Memory B cell (primary cell): Measurements from ENCODE around the gene ATP12A.
"Not testable (repeated sequence)": the region's sequence is repeated elsewhere in the genome, so short reads cannot be mapped to it uniquely, and the experiment has no call there.

Source experiments
- ATAC-seq: fragments of 150-1000 bp; cut with Tn5 transposase; 2 replicates; pipeline ENCODE4 v1.10.0; 2021; ENCODE audit warnings: low read depth, mild to moderate bottlenecking, moderate library complexity
- DNase-seq, 2 donors: peaks; one replicate each; pipeline ENCODE4 v3.0.0; 2022; ENCODE audit warnings: low spot score in 2 of 2
- H3K27ac Mint-ChIP-seq: one replicate; pipeline ENCODE4 v1.8.0; 2022; ENCODE audit warnings: mild to moderate bottlenecking, moderate library complexity, mixed read lengths
- H3K27me3 Mint-ChIP-seq: one replicate; pipeline ENCODE4 v1.8.0; 2022; ENCODE audit warnings: mixed read lengths
- H3K36me3 Mint-ChIP-seq: one replicate; pipeline ENCODE4 v1.8.0; 2022; ENCODE audit warnings: mild to moderate bottlenecking, mixed read lengths
- H3K4me1 Mint-ChIP-seq: one replicate; pipeline ENCODE4 v1.8.0; 2022; ENCODE audit warnings: mixed read lengths
- H3K4me3 Mint-ChIP-seq: one replicate; pipeline ENCODE4 v1.8.0; 2022; ENCODE audit warnings: mild to moderate bottlenecking, moderate library complexity, mixed read lengths
- H3K9me3 Mint-ChIP-seq: one replicate; pipeline ENCODE4 v1.8.0; 2022; ENCODE audit warnings: mixed read lengths

The ATP12A gene

GRCh38 chr13:24717217-24717616 lies 37.0 kb downstream of the ATP12A start:
- Mint-ChIP-seq H3K27ac (no peak overlapping the region), H3K36me3 (peaks cover 2% of the 10 kb centered on the region), H3K4me3 (no peak overlapping the region), H3K27me3 (peaks cover 7% of the 10 kb centered on the region), H3K9me3 (no peaks in the 10 kb centered on the region), H3K4me1 (no peaks in the 10 kb centered on the region)
- no peak for DNase-seq
- no peak for ATAC-seq

- no peak overlapping the region for H3K4me3 Mint-ChIP-seq
- H3K27me3 Mint-ChIP-seq, result peaks cover 7% of the 10 kb centered on the region
- no peak for DNase-seq
- H3K9me3 Mint-ChIP-seq, result no peaks in the 10 kb centered on the region
- H3K36me3 Mint-ChIP-seq, result peaks cover 2% of the 10 kb centered on the region
- ATAC-seq, result no peak
- no peak overlapping the region for H3K27ac Mint-ChIP-seq
- no peaks in the 10 kb centered on the region for H3K4me1 Mint-ChIP-seq
Measured at GRCh38 chr13:24718192-24718965, 38.2 kb downstream of the ATP12A start.

DNA sequence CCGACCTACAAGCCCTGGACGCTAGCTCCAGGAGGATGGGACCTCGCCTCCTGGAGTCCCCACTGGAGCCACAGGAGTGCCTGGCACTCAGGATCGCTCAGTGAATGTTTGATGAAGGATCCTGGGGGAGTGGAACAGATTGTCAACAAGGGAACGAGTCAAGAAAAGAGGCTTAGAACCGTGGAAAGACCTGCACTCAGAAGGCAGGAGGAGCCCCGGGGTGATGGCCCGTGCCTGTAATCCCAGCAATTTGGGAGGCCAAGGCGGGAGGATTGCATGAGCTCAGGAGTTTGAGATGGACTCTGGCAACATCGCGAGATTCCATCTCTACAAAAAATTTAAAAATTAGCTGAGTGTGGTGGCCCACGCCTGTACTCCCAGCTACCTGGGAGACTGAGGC lies 38.9 kb downstream of the ATP12A start:
- Mint-ChIP-seq H3K4me1 (no peaks in the 10 kb centered on the region), H3K4me3 (no peak overlapping the region), H3K27ac (no peak overlapping the region), H3K36me3 (peaks cover 2% of the 10 kb centered on the region), H3K9me3 (no peaks in the 10 kb centered on the region), H3K27me3 (peaks cover 6% of the 10 kb centered on the region)
- DNase-seq, result no peak
- no peak for ATAC-seq

DNA sequence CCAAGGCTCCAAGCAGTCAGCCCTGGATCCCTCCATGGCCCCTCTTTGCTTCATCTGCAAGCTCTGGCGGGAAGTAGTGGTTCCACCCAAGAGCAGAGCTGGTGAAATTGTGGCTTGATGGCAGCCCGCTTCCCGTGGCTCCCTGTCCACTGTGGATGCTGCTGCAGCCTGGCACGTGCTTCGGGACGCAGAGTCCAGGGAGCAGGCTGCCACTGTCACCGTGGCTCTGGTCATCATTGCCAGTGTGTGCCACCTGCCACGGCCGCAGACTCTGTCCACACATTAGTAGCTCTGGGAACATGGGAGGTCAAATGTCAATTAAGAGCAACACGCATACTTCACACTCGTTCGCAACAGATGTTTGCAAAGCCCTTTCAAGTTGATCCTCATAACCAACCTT lies 43.0 kb downstream of the ATP12A start:
- H3K36me3 Mint-ChIP-seq, result no peaks in the 10 kb centered on the region
- H3K9me3 Mint-ChIP-seq, result no peaks in the 10 kb centered on the region
- no peak overlapping the region for H3K4me3 Mint-ChIP-seq
- DNase-seq (no peak), ATAC-seq (no peak)
- H3K4me1 Mint-ChIP-seq, result no peaks in the 10 kb centered on the region
- H3K27me3 Mint-ChIP-seq, result peaks cover 10% of the 10 kb centered on the region
- no peak overlapping the region for H3K27ac Mint-ChIP-seq

DNA sequence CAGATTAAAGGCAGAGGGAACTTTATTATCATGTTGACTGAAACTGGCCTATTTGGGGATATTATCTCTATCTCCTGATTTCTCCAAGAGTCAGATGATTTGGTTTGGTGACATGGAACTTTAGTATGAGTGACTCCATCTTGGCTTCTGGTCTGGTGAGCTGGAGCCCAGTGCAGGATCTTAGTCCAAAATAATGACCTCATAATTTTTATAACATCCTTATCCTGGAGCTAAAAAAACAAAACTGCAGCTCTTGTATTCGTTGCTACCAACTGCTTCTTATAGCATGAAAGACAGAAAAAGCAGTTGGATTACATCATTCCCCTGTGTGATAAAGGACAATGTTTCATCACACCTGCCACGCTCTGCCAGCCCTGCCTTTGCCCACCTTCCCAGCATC lies 44.5 kb downstream of the ATP12A start:
- Mint-ChIP-seq H3K4me1 (no peaks in the 10 kb centered on the region), H3K27ac (no peak overlapping the region), H3K9me3 (peaks cover 3% of the 10 kb centered on the region), H3K4me3 (no peak overlapping the region), H3K36me3 (no peaks in the 10 kb centered on the region), H3K27me3 (peaks cover 10% of the 10 kb centered on the region)
- no peak for ATAC-seq
- no peak for DNase-seq

GRCh38 chr13:24725379-24725778 lies 45.2 kb downstream of the ATP12A start:
- peaks cover 7% of the 10 kb centered on the region for H3K27me3 Mint-ChIP-seq
- no peak for DNase-seq
- H3K36me3 Mint-ChIP-seq, result no peaks in the 10 kb centered on the region
- ATAC-seq, result no peak
- H3K4me1 Mint-ChIP-seq, result peaks cover 3% of the 10 kb centered on the region
- H3K27ac Mint-ChIP-seq, result no peak overlapping the region
- peaks cover 5% of the 10 kb centered on the region for H3K9me3 Mint-ChIP-seq
- H3K4me3 Mint-ChIP-seq, result no peak overlapping the region

- no peak overlapping the region for H3K27ac Mint-ChIP-seq
- no peak overlapping the region for H3K4me3 Mint-ChIP-seq
- peaks cover 11% of the 10 kb centered on the region for H3K4me1 Mint-ChIP-seq
- peak; percentile 96 for ATAC-seq
- no peaks in the 10 kb centered on the region for H3K36me3 Mint-ChIP-seq
- H3K9me3 Mint-ChIP-seq, result peaks cover 14% of the 10 kb centered on the region
- peak; percentile 36 to 54 for DNase-seq
- peaks cover 7% of the 10 kb centered on the region for H3K27me3 Mint-ChIP-seq
Measured at GRCh38 chr13:24727731-24728601, 47.8 kb downstream of the ATP12A start.

DNA sequence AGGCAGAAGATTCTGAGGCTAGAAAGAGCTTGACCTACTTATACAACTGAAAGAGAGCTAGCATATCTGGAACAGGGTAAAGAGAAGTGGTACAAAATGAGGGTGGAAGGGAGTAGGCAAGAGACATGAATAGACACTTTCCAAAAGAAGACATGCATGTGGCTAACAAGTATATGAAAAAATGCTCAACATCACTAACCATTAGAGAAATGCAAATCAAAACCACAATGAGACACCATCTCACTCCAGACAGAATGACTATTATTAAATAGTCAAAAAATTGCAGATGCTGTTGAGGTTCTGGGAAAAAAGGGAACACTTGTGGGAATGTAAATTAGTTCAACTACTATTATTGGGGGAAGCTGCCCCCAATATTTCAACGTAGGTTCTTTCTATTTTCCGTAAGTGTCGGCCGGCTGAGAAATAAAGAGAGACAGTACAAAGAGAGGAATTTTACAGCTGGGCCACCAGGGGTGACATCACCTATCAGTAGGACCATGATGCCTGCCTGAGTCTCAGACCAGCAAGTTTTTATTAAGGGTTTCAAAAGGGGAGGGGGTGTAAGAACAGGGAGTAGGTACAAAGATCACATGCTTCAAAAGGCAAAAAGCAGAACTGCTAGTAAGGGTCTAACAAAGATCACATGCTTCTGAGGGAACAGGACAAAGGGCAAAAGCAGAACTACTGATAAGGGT lies 50.8 kb downstream of the ATP12A start:
- not testable (repeated sequence) for H3K4me3 Mint-ChIP-seq, H3K27ac Mint-ChIP-seq, H3K36me3 Mint-ChIP-seq, DNase-seq, H3K27me3 Mint-ChIP-seq
- peaks cover 11% of the 10 kb centered on the region for H3K4me1 Mint-ChIP-seq
- peaks cover 14% of the 10 kb centered on the region for H3K9me3 Mint-ChIP-seq
- ATAC-seq, result peak; percentile 40

GRCh38 chr13:24734950-24735349 lies 54.7 kb downstream of the ATP12A start:
- Mint-ChIP-seq H3K9me3 (peaks cover 10% of the 10 kb centered on the region), H3K4me3 (no peak overlapping the region), H3K36me3 (no peaks in the 10 kb centered on the region), H3K4me1 (peaks cover 11% of the 10 kb centered on the region), H3K27me3 (no peaks in the 10 kb centered on the region), H3K27ac (no peak overlapping the region)
- DNase-seq, result no peak
- no peak for ATAC-seq

DNA sequence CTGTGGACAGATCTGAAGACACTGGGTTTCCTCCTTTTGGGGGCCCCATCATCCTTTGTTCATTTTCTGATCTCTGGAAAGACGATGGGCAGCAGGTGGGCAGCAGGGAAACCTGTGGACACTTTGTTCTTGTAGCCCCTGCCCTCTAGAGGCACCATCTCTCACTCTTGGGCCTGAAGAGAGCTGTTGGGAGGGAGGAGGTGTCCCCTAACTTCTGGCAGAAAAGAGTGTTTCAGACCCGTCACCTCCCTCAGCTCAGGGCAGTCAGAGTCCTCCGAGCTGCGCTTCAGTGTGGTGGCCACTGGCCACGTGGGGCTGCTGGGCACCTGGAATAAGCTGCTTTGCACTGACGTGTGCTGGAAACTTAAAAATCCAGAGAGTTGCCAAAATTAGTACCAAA lies 56.8 kb downstream of the ATP12A start:
- no peaks in the 10 kb centered on the region for H3K36me3 Mint-ChIP-seq
- H3K4me3 Mint-ChIP-seq, result no peak overlapping the region
- H3K4me1 Mint-ChIP-seq, result no peaks in the 10 kb centered on the region
- peaks cover 3% of the 10 kb centered on the region for H3K9me3 Mint-ChIP-seq
- DNase-seq (no peak), ATAC-seq (no peak)
- H3K27ac Mint-ChIP-seq, result no peak overlapping the region
- H3K27me3 Mint-ChIP-seq, result no peaks in the 10 kb centered on the region

DNA sequence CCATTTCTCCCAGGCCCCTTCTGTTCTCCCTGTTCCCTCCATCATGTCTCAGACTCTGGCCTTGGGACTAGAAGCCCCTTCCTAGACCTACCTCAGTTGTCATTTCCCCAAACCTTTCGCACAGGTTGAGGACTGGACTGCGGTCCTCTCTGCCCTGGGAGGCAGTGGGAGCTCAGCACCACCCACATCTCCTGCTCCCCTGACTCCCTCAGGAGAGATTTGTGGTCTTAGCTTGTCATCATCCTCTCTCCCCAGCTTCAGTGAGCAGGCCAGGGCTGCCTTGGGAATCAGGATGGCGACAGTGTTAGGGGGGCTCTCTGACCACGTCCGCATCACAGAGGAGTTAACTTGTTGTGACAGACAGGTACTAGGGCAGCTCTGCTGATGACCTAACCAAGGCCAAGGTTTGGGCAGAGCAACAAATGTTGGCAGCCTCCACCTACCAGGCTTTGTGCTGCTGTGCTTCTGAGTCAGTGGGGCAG lies 58.2 kb downstream of the ATP12A start:
- Mint-ChIP-seq H3K27ac (no peak overlapping the region), H3K4me1 (no peaks in the 10 kb centered on the region), H3K9me3 (no peaks in the 10 kb centered on the region), H3K27me3 (no peaks in the 10 kb centered on the region), H3K36me3 (no peaks in the 10 kb centered on the region), H3K4me3 (no peak overlapping the region)
- ATAC-seq (no peak), DNase-seq (no peak)

- ATAC-seq, result no peak
- H3K27ac Mint-ChIP-seq, result no peak overlapping the region
- H3K4me3 Mint-ChIP-seq, result no peak overlapping the region
- H3K36me3 Mint-ChIP-seq, result no peaks in the 10 kb centered on the region
- H3K4me1 Mint-ChIP-seq, result no peaks in the 10 kb centered on the region
- DNase-seq, result no peak
- H3K27me3 Mint-ChIP-seq, result peaks cover 5% of the 10 kb centered on the region
- no peaks in the 10 kb centered on the region for H3K9me3 Mint-ChIP-seq
Measured at GRCh38 chr13:24740014-24740890, 60.0 kb downstream of the ATP12A start.

DNA sequence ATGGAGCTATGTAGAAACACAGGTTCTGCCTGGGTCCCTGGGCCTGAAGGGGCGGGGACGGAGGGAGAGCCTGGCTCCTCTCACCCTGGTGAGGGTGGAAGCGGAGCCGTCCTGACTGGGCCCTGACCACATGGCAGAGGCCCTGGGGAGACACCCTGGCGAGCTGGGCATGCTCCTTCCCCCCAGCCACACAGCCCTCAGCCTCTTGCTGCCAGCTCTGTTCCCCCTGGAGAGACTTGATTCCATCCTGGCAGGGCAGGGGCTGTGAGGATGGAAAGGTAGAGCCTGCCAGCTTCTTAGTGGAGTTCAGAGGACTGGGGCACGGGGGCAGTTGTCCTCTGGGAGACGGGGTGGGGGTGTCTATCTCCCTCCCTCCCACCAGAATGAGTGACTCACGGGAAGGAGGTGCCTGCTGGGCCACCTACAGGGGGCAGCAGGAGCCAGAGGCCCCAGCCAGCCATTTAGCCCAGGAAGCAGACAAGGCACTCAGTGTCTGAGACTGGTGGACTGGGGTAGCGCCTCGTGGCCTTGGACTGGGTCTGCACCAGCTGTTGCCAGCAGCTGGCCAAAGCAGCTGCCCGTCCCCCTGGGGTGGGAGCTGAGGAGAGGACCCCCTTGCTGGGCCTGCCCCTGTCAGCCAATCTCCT lies 60.9 kb downstream of the ATP12A start:
- DNase-seq (no peak), ATAC-seq (peak; percentile 10)
- H3K9me3 Mint-ChIP-seq, result no peaks in the 10 kb centered on the region
- no peaks in the 10 kb centered on the region for H3K36me3 Mint-ChIP-seq
- H3K4me1 Mint-ChIP-seq, result no peaks in the 10 kb centered on the region
- H3K27me3 Mint-ChIP-seq, result peaks cover 5% of the 10 kb centered on the region
- no peak overlapping the region for H3K4me3 Mint-ChIP-seq
- no peak overlapping the region for H3K27ac Mint-ChIP-seq
